K562 (cell line): ENCODE data around the gene ERBB3. TPM values are rescaled to one million over a fixed set of nuclear protein-coding genes. Genes with fewer than 3 reads are reported as not detected.

Source experiments
- BCLAF1 ChIP-seq, 2 experiments: fragments of 450-650 bp in 1 of 2; IDR thresholded peaks; 2 replicates each; pipeline ENCODE4 v1.6.1; 2011 to 2017; ENCODE audit warnings: low read depth in 2 of 2, antibody characterized with exemption in 1 of 2, borderline replicate concordance in 1 of 2, low read length in 1 of 2, mild to moderate bottlenecking in 1 of 2, mixed read lengths in 1 of 2; ENCODE audit not compliant: control insufficient read depth in 1 of 2
- CREB1 ChIP-seq, 2 experiments: sonication (generic) in 1 of 2; formaldehyde crosslinking in 1 of 2; IDR thresholded peaks; 2 replicates each; pipeline versions ENCODE4 v1.6.1 to v1.8.0; 2012 to 2022; ENCODE audit warnings: inconsistent platforms in 1 of 2, mild to moderate bottlenecking in 1 of 2, missing genetic modification reagents in 1 of 2, moderate library complexity in 1 of 2
- CREB3L1 ChIP-seq: fragments of 450-650 bp; IDR thresholded peaks from 2 replicates; pipeline ENCODE4 v1.6.1; 2014; ENCODE audit warnings: low read depth, mild to moderate bottlenecking, moderate library complexity, borderline replicate concordance
- DMBX1 ChIP-seq: fragments of 250-450 bp; sonication (Bioruptor Pico); IDR thresholded peaks from 2 replicates; pipeline ENCODE4 v1.8.0; 2022; ENCODE audit warnings: inconsistent platforms, mild to moderate bottlenecking, moderate library complexity, borderline replicate concordance
- GABPB1 ChIP-seq: sonication (generic); formaldehyde crosslinking; IDR thresholded peaks from 2 replicates; pipeline ENCODE4 v1.8.0; 2022; ENCODE audit warnings: mild to moderate bottlenecking, missing genetic modification reagents
- HNRNPL ChIP-seq: fragments of 200-400 bp; formaldehyde crosslinking; IDR thresholded peaks from 2 replicates; pipeline ENCODE4 v1.6.1; 2017; ENCODE audit warnings: low read depth, mild to moderate bottlenecking, low read length
- JUN ChIP-seq, 2 experiments: sonication (generic) in 1 of 2; formaldehyde crosslinking in 1 of 2; IDR thresholded peaks; 2 replicates each; pipeline versions ENCODE4 v1.6.1 to v1.8.0; 2012 to 2022; ENCODE audit warnings: borderline replicate concordance in 2 of 2, mild to moderate bottlenecking in 2 of 2, improper control_type of control experiment in 1 of 2, low read depth in 1 of 2, low read length in 1 of 2, missing genetic modification reagents in 1 of 2
- KDM1A ChIP-seq, 2 experiments: fragments of 450-650 bp; IDR thresholded peaks; 2 replicates each; pipeline ENCODE4 v1.6.1; 2016; ENCODE audit warnings: mild to moderate bottlenecking in 2 of 2
- SNRNP70 ChIP-seq: fragments of 200-400 bp; formaldehyde crosslinking; optimal IDR thresholded peaks from 2 replicates; pipeline ENCODE3; 2017; ENCODE audit warnings: low read depth, low read length
- VEZF1 ChIP-seq: fragments of 200-800 bp; sonication (Bioruptor generic); IDR thresholded peaks from 2 replicates; pipeline ENCODE4 v1.6.1; 2017; ENCODE audit warnings: missing genetic modification characterization, missing compliant biosample characterization
- ZBTB12 ChIP-seq: fragments of 250-450 bp; sonication (Bioruptor Pico); IDR thresholded peaks from 2 replicates; pipeline ENCODE4 v1.4.0; 2020
- ZMIZ1 ChIP-seq, 2 experiments: fragments of 150-350 bp in 1 of 2; IDR thresholded peaks; 2 replicates each; pipeline ENCODE4 v1.6.1; 2012 to 2016; ENCODE audit warnings: low read depth in 2 of 2, low read length in 2 of 2, mild to moderate bottlenecking in 1 of 2, moderate library complexity in 1 of 2
- polyA plus RNA-seq, 8 experiments: library from polyadenylated mRNA; depleted of rRNA in 4 of 8; stranded (reverse) in 5 of 8; unstranded in 3 of 8; fragments of >200 nt; fragmentation: Nextera tagmentation in 2 of 8; fragmentation: Illumina TruSeq in 1 of 8; extraction: Ambion mirVana in 2 of 8; extraction: Trizol in 1 of 8; gene quantifications; 2 replicates each; pipeline versions ENCODE4 v1.2.1 to v1.2.3, GENCODE V29; 2011 to 2014; ENCODE audit warnings: inconsistent platforms in 1 of 8, missing spikeins in 1 of 8
- total RNA-seq, 7 experiments: library from RNA; depleted of rRNA in 6 of 7; stranded (reverse); fragments of >200 nt in 6 of 7; fragmentation: Illumina TruSeq in 2 of 7; extraction: Trizol in 2 of 7; gene quantifications; 2 replicates each; pipeline versions ENCODE4 v1.2.1 to v1.2.3, GENCODE V29; 2011 to 2021; ENCODE audit warnings: low replicate concordance in 1 of 7

ERBB3 gene
- total and polyA plus RNA-seq, 9 of the 15 experiments (the other 6 are each of a cell fraction or from before 2014, with no cell fraction given): 1.5 to 5.4 (median 3.8) TPM

- peak; percentile 86 for TF ChIP-seq CREB3L1
- TF ChIP-seq DMBX1: no peak
- TF ChIP-seq HNRNPL: peak; percentile 41; the same call in 1 of the 2 replicates
- TF ChIP-seq ZBTB12: peak; percentile 89
- peak; percentile 97 for TF ChIP-seq GABPB1 (CRISPR knock-in tag)
- peak; percentile 70 for TF ChIP-seq JUN (IDR thresholded peaks at IDR 0.05; ENCODE audit: borderline replicate concordance, low read depth, low read length)
- TF ChIP-seq JUN (CRISPR knock-in tag; IDR thresholded peaks at IDR 0.05; ENCODE audit: borderline replicate concordance): no peak
- peak; percentile 93 for TF ChIP-seq CREB1 (IDR thresholded peaks at IDR 0.05)
- TF ChIP-seq CREB1 (CRISPR knock-in tag; IDR thresholded peaks at IDR 0.05): peak; percentile 93
- TF ChIP-seq BCLAF1 (IDR thresholded peaks at IDR 0.05; ENCODE audit: borderline replicate concordance in 1 of 2, control insufficient read depth in 1 of 2, low read depth in 2 of 2, low read length in 1 of 2): 0 out of 4 replicates have a peak, but pooled peaks have one; percentile 39 to 71
- TF ChIP-seq KDM1A (IDR thresholded peaks at IDR 0.05): 0 out of 4 replicates have a peak, but pooled peaks of 1 of the 2 experiments have one; percentile 8
- peak; percentile 92 for TF ChIP-seq VEZF1 (CRISPR knock-in tag)
- peak; percentile 88 for TF ChIP-seq SNRNP70
- TF ChIP-seq ZMIZ1 (IDR thresholded peaks at IDR 0.05; ENCODE audit: low read depth in 2 of 2, low read length in 2 of 2): peak in 1 of 2 experiments; percentile 66; a peak in 1 of 4 replicates
Observed at GRCh38 chr12:56116267-56117081, 36.5 kb downstream of the ERBB3 start, which contains the start of gene RPL41 (continued).
